Measurements from ENCODE around the gene DCAF7.

DNA sequence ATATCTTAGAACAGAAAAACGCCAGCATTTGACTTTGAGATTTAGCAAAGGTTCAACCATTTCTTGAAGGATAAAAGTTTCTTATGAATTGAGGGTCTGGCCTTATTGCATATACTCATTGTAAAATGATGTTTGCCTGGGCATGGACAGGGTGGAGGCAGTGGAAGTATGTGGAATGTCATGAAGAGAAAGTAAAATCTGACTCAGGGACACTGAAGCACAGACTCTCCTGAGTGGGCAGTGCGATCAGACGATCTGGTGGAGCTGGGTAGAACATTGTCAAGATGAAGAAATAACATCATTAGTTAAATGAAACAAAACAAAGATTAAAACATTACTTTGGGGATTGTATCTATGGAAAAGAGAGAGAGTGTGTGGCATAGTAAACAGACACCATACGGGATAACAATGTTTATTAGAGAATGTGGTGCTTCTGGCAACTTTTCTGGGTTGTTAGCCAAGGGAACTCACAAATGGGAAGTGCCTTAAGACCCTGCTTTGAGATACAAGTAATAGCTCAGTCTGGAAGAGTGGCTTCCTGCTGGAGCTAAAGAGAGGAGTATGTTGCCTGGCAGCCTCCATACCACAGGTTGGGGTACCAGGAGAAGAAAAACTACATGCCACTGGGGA, 76.4 kb downstream of the DCAF7 start:
- no peak for TF ChIP-seq MAZ (IDR thresholded peaks at IDR 0.05; ENCODE audit: borderline replicate concordance, low read depth, low read length)
- TF ChIP-seq NFE2L2 (IDR thresholded peaks at IDR 0.05; ENCODE audit: low read depth, low read length), result no peak

Measured in IMR-90 (cell line).